ENCODE results near the gene SAMD11.
A peak's percentile ranks its signal among the peaks of the same experiment; 100 is the strongest.

Gene SAMD11

DNA sequence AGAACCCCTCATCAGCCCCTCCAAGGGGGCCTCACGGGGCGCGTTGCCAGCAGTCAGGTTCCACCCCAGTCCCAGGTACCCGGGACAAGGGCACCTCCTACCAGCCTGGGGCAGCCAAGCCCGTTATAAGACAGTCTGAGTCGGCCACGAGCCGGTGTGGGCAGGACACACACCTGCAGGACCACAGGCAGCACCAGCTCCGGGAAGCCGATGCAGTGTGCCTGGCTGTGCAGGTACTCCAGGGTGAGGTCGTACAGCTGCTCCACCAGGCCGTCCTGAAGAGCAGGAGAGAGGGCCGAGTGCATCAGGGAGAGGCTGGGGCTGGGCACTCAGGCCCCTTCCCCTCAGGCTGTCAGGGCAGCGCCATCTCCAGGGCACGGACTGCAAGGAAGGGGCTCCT, 24.2 kb downstream of the SAMD11 start:
- DNase-seq, result no peak

DNA sequence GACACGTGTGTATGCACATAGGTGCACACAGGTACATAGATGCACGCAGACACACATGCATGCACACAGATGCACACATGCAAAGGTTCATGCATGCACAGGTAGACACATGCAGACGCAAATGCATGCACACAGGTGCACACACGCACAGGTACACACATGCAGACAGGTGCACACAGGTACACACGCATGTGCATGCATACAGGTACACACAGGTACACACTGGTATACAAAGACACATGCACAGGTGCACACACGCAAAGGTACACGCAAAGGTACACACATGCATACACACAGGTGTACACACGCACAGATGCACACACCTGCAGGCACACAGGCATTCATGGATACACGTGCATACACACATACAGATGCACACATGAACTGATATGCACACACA, 26.5 kb downstream of the SAMD11 start:
- no peak for DNase-seq

DNA sequence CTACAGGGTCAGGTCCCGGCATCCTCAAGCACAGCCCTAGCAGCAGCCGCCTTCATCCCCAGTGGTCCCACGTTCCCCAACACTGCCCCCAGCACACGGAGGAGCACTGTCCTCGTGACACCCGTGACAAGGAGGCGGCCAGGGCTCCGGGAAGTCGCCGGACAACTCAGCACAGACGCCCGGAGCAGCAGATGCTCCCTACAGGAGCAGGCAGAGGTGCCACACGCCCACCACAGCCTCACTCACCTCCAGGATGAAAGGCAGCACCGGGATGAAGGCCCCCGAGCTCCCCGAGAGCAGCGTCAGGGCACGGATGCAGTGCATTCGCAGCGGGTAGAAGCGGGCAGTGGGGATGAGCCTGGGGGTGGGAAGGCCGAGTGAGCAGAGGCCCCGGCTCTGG, 27.2 kb downstream of the SAMD11 start:
- DNase-seq, result no peak

GRCh38 chr1:951364-951763, 27.6 kb downstream of the SAMD11 start:
- no peak for DNase-seq

DNA sequence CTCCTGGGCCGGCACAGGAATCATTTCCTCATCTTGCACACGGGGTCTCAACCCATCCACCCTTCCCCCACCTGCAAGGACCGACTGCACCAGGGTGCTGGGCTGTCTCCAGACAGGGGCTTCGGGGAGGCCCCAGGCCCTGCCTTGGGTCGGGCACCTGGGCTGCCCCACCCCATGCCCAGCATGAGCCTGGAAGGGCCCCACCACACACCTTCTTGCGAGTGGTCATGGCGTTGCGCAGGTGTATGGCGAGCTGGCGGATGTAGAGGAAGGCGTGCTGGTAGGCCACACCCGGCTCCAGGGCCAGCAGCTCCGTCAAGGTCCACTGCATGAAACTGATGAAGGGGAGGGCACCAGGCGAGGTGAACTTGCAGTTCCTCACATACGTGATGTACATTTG, 28.5 kb downstream of the SAMD11 start:
- no peak for DNase-seq

GRCh38 chr1:952603-953002, 28.9 kb downstream of the SAMD11 start:
- no peak for DNase-seq

DNA sequence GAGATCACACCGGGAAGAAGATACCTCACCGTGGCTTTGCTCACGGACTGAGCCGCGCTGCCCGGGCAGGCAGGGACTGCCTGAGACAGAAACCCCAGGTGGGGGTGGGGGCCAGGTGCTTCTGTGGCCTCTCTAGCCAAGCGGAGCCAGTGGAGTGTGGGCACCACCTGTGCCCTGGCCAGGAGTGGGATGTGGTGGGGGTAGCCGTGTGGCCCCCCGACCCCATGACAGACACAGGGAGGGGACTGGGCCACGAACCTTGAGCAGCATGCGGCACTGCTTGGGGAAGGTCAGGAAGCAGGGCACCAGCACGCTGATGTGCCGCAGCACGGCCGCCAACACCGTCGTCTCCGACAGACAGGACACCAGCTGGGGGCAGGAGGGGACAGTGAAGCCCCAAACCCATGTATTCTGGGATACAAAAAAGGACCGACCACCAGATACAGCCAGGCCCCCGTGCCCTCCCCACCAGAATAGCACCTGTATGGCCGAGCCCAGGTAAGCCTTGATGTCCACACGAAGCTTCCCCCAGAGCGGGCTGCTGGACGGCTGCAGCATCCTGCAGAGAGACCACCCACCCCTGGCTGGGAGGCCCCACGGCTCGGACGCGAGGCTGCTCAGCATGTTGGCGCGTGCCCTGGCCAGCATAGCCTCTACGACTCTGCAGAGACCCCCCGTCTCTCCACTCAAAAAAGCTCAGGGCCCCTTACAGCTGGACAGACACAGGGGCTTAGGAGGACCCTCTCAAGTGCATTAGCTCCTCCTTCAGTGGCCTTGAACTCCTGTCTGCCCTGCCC, 30.0 kb downstream of the SAMD11 start:
- no peak for DNase-seq

GRCh38 chr1:954927-955326, 31.2 kb downstream of the SAMD11 start:
- no peak for DNase-seq

DNA sequence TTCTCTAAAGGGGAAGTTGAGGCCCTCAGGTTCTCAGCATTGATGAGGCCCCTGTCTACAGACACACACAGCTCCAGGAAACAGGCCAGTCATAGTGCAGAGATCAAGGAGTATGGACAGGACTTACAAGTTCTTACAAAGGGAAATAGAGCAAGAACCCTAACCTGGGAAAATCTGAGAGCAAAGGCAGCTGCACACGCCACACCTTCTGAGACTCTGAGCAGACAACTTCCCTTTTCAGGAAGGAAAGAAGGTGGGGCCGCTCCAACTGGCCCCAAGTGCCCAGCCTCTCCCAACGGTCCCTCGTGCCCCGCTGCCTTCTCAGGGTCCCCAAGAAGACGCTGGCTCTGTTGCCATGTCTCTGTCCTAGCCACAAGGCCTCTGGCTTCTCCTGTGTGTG, 31.8 kb downstream of the SAMD11 start:
- DNase-seq, result peak; percentile 40

GRCh38 chr1:956636-957035, 32.9 kb downstream of the SAMD11 start:
- DNase-seq, result no peak

DNA sequence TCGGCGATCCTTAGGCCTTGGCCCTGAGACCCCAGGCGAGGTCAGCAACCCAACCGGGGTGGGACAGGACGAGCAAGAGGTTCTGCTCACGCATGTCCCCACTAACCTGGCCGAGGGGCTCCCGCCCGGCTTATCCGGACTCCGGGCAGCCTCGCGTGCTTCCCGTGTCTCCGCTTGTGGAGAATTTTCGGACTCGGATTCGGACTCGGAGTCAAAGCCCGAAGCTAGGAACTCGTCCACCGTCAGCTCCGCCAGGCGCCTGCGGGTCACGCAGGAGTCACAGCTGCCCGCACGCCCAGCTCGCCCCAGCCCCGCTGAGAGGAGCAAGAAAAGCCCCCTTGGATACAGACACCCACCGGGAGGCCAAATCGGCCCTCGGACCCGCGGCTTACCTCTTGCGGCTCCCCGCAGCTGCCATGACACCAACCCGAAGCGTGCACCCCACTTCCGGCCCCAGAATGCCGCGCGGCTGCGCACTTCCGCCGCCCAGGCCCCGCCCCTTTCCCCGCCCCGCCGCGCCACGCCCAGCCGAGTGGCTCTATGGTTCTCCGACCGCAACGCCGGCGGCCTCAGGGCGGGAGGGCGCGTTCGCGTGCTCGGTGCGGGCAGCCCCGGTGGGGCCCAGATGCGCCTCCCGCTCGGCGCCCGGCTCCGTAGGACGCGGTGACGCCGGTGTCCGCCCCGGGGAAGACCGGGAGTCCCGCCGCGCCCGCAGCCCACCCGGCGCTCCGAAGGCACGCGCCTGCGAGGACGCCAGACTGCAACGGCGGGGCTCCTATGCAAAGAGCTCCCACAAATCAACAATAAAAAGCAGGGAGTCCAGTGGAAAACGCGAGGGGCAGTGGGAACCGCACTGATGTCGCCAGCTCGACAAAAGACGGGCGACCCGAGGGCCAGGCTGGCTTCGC, 35.4 kb downstream of the SAMD11 start, which contains the start of gene NOC2L:
Gene NOC2L, minus strand, starts transcription at position 434 of the 908 bp plus-strand sequence. Its CDS starts 16 bp downstream, at position 418.
- peak; percentile 95 for DNase-seq

GRCh38 chr1:959731-960362, 36.1 kb downstream of the SAMD11 start:
- no peak for DNase-seq

DNA sequence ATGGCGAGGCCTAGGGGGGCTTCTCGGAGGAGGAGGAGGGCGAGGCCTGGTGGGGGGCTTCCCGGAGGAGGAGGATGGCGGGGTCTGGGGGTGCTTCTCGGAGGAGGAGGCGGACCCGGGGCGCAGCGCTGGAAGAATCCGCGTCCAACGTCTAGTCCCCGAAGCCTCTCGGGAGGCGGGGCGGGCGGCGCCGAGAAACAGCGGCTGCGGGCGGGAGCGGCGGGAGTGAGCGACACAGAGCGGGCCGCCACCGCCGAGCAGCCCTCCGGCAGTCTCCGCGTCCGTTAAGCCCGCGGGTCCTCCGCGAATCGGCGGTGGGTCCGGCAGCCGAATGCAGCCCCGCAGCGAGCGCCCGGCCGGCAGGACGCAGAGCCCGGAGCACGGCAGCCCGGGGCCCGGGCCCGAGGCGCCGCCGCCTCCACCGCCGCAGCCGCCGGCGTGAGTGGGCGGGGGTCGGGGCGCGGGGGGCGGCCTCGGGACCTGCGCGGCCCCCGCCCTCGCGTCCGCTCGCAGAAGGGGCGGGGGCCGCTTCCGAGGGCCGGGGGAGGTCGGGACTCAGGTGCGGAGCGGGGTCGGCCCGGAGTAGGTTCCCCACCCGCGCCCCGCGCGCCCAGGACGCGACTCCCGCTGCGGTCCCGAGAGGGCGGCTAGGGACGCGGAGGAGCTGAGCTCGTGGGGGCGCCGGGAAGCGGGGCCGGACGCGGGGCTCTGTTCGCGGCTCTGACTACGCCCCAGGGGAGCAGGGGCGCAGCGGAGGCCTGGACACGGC, 36.8 kb downstream of the SAMD11 start, which contains the start of gene KLHL17:
Gene KLHL17, plus strand, starts transcription at position 222 of the 769 bp plus-strand sequence. Its CDS starts 110 bp downstream, at position 332.
- peak; percentile 86 for DNase-seq

- DNase-seq, result no peak
Measured at GRCh38 chr1:961132-961669, 37.5 kb downstream of the SAMD11 start.

GRCh38 chr1:962381-963300, 38.9 kb downstream of the SAMD11 start:
- DNase-seq, result no peak

- no peak for DNase-seq
Measured at GRCh38 chr1:963301-963651, 39.6 kb downstream of the SAMD11 start.

DNA sequence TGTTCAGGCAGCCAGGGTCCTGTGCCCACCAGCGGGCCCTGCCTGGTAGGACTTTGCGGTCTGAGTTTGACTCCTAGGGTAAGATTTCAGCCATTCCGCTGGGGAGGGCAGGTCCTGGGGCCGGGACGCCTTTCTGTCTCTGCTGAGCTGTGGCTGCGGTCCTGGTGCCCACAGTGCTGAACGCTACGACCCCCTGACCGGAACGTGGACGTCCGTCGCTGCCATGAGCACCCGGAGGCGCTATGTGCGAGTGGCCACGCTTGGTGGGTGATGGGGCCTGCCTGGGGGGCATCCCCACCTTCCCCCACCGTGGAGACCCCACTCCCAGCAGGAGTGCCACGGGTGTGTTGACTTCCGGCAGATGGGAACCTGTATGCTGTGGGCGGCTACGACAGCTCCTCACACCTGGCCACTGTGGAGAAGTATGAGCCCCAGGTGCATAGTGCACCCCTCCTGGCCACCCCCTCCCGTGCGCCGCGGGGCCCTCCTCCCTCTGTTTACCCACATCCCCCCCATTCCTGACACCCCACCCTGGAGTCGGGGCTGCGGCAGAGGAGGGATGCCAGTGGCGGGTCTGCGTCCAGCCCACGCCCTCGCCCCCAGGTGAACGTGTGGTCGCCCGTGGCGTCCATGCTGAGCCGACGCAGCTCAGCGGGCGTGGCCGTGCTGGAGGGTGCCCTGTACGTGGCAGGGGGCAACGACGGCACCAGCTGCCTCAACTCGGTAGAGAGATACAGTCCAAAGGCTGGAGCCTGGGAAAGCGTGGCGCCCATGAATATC, 40.2 kb downstream of the SAMD11 start:
- no peak for DNase-seq

DNA sequence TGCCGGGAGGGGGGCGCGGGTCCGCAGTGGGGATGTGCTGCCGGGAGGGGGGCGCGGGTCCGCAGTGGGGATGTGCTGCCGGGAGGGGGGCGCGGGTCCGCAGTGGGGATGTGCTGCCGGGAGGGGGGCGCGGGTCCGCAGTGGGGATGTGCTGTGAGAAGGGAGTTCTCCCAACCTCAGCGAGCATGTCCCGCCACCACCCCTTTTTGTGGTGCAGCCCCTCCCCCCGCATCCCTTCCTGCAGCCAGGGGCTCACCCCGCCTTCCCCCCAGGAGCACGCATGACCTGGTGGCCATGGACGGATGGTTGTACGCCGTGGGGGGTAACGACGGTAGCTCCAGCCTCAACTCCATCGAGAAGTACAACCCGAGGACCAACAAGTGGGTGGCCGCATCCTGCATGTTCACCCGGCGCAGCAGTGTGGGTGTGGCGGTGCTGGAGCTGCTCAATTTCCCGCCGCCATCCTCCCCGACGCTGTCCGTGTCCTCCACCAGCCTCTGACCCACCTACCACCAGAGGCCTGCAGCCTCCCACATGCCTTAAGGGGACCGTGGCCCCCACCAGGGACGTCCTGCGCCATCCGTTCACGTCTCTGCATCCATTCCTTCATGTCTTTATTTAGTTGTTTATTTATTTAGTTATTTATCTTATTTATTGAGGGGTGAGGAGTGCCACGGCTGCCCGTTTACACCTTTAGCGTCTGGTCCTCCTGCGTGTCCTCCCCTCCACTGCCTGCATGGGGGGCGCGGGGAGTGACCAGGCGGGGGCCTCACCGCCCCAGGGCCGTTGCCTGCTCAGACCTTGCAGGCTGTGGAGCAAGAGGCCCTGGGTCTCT, 41.2 kb downstream of the SAMD11 start:
- DNase-seq, result no peak

DNA sequence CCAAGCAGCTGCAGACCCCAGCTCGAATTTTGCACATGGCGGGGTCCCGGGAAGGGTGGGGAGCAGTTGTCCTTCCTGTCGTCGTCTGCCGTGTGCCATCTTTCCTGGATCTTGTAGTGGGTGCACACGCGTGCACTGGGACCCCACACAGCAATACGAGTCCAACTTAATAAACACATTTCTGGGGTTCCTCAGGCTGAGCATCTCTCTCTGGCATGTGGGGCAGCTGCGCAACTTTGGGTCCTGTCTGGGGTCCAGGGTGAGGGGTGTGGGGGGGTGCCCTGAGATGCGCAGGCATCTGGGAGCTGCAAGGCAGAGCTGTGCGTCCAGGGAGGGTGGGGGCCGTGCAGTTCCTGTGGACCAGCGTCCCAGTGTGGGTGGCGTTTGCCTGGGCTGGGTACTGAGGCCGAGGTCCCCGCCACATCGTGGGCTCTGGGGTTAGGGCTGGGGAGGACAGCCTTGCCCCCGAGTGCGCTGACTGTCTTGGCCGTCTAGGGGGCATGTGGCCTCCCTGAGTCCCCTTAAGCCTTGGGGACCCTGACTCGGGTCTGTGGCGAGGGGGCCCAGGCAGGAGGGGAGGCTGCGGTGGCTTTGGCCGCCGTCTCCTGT, 41.9 kb downstream of the SAMD11 start:
- no peak for DNase-seq

All from hematopoietic multipotent progenitor cell treated with erythropoietin and hydrocortisone succinate and interleukin-3 and kit ligand, for 4 days (in vitro differentiated cells).